H1 (cell line): ENCODE data around the gene EHD4. TPM values are rescaled to one million over a fixed set of nuclear protein-coding genes. Genes with fewer than 3 reads are reported as not detected.
A peak's percentile ranks its signal among the peaks of the same experiment; 100 is the strongest.

Source experiments
- CTCF ChIA-PET: fragments of 300-600 bp; sonication (Branson Sonifier 250); formaldehyde crosslinking; loops from one replicate; lab custom pipeline; 2021; ENCODE audit not compliant: partially characterized antibody; lab: Charles Lee
- POLR2A ChIA-PET: fragments of 300-600 bp; sonication (Branson Sonifier 250); formaldehyde crosslinking; loops from one replicate; lab custom pipeline; 2021; ENCODE audit warnings: inconsistent platforms; ENCODE audit not compliant: partially characterized antibody; lab: Charles Lee
- DNase-seq, 2 experiments: peaks; one replicate each; pipeline versions ENCODE4 v3.0.0 to v3.0.0-alpha.2; 2010 to 2022; ENCODE audit warnings: low spot score in 2 of 2, low read depth in 1 of 2, mixed read lengths in 1 of 2
- FAIRE-seq: peaks from 2 replicates; lab custom pipeline; 2011; peaks lifted over from hg19 to GRCh38; lab: Jason Lieb, UNC
- H2AFZ ChIP-seq: 2 replicates; pipeline ENCODE4 v1.8.1; 2012; ENCODE audit warnings: low read length, inconsistent platforms
- H2AK5ac ChIP-seq: 2 replicates; pipeline ENCODE4 v1.6.1; 2013; ENCODE audit warnings: low read depth, low read length
- H2BK120ac ChIP-seq: replicated peaks from 2 replicates; pipeline ENCODE3; 2013; ENCODE audit warnings: low read depth, low read length, inconsistent platforms
- H2BK12ac ChIP-seq: 2 replicates; pipeline ENCODE4 v1.6.1; 2013; ENCODE audit warnings: low read depth, low read length
- H2BK15ac ChIP-seq: 2 replicates; pipeline ENCODE4 v1.6.1; 2013; ENCODE audit warnings: low read length
- H2BK20ac ChIP-seq: 2 replicates; pipeline ENCODE4 v1.6.1; 2013; ENCODE audit warnings: low read length
- H2BK5ac ChIP-seq: 2 replicates; pipeline ENCODE4 v1.6.1; 2013; ENCODE audit warnings: low read depth, low read length
- H3K14ac ChIP-seq: 2 replicates; pipeline ENCODE4 v1.6.1; 2013; ENCODE audit warnings: inconsistent platforms; ENCODE audit not compliant: insufficient read length
- H3K18ac ChIP-seq: 2 replicates; pipeline ENCODE4 v1.6.1; 2013; ENCODE audit warnings: low read length; ENCODE audit errors: extremely low read depth
- H3K23ac ChIP-seq: 2 replicates; pipeline ENCODE4 v1.6.1; 2013; ENCODE audit warnings: inconsistent platforms; ENCODE audit not compliant: insufficient read length
- H3K23me2 ChIP-seq: 2 replicates; pipeline ENCODE4 v1.6.1; 2013; ENCODE audit warnings: low read depth, low read length
- H3K27ac ChIP-seq: 2 replicates; pipeline ENCODE4 v1.6.1; 2011; ENCODE audit warnings: low read depth, low read length, inconsistent platforms
- H3K27me3 ChIP-seq, 4 experiments: replicated peaks in 1 of 4; 1 replicate in 1 of 4; 2 replicates in 3 of 4; pipeline versions ENCODE4 v1.6.1 to v1.8.1; 2011 to 2013; ENCODE audit warnings: low read length in 3 of 4, mild to moderate bottlenecking in 3 of 4, inconsistent platforms in 2 of 4, mixed read lengths in 2 of 4, moderate library complexity in 1 of 4; ENCODE audit not compliant: control insufficient read depth in 3 of 4, insufficient read depth in 3 of 4; ENCODE audit errors: extremely low read depth in 1 of 4
- H3K36me3 ChIP-seq, 4 experiments: 2 replicates each; pipeline versions ENCODE4 v1.6.1 to v1.8.1; 2011 to 2013; ENCODE audit warnings: mild to moderate bottlenecking in 4 of 4, low read length in 3 of 4, moderate library complexity in 2 of 4, control low read depth in 1 of 4, inconsistent platforms in 1 of 4; ENCODE audit not compliant: insufficient read depth in 4 of 4, control insufficient read depth in 2 of 4
- H3K4ac ChIP-seq: replicated peaks from 2 replicates; pipeline ENCODE3; 2013; ENCODE audit warnings: low read length, low read depth, mixed read lengths, inconsistent platforms; ENCODE audit not compliant: insufficient read length
- H3K4me1 ChIP-seq, 4 experiments: replicated peaks in 1 of 4; 1 replicate in 1 of 4; 2 replicates in 3 of 4; pipeline versions ENCODE4 v1.6.1 to v1.8.1; 2011 to 2013; ENCODE audit warnings: low read length in 3 of 4, inconsistent platforms in 2 of 4, mixed read lengths in 1 of 4; ENCODE audit not compliant: insufficient read depth in 4 of 4, control insufficient read depth in 3 of 4
- H3K4me2 ChIP-seq, 2 experiments: 2 replicates each; pipeline versions ENCODE4 v1.6.1 to v1.8.1; 2011 to 2013; ENCODE audit warnings: low read depth in 2 of 2, low read length in 2 of 2, control low read depth in 1 of 2, inconsistent platforms in 1 of 2, mild to moderate bottlenecking in 1 of 2; ENCODE audit not compliant: insufficient read depth in 1 of 2
- H3K4me3 ChIP-seq, 4 experiments: fragments of 200-600, 300-600 bp in 1 of 4; sonication (generic), shearing (Covaris generic), sonication (Bioruptor Twin) in 1 of 4; 2 replicates each; pipeline versions ENCODE4 v1.5.1 to v1.8.1; 2011 to 2016; ENCODE audit warnings: low read length in 4 of 4, low read depth in 3 of 4, control low read depth in 2 of 4, inconsistent platforms in 2 of 4, mild to moderate bottlenecking in 2 of 4, mixed read lengths in 1 of 4, moderate library complexity in 1 of 4; ENCODE audit not compliant: insufficient read depth in 2 of 4; ENCODE audit errors: extremely low read depth in 1 of 4
- H3K56ac ChIP-seq: replicated peaks from 2 replicates; pipeline ENCODE3; 2013; ENCODE audit warnings: low read depth, mild to moderate bottlenecking, mixed read lengths, low read length, inconsistent platforms; ENCODE audit not compliant: insufficient read length
- H3K79me1 ChIP-seq: 2 replicates; pipeline ENCODE4 v1.6.1; 2013; ENCODE audit warnings: low read depth, low read length, control low read depth
- H3K79me2 ChIP-seq, 2 experiments: 2 replicates each; pipeline versions ENCODE4 v1.6.1 to v1.8.1; 2012 to 2013; ENCODE audit warnings: low read length in 2 of 2, mild to moderate bottlenecking in 2 of 2, inconsistent platforms in 1 of 2; ENCODE audit not compliant: insufficient read depth in 2 of 2, control insufficient read depth in 1 of 2
- H3K9ac ChIP-seq, 4 experiments: replicated peaks in 1 of 4; 1 replicate in 1 of 4; 2 replicates in 3 of 4; pipeline versions ENCODE4 v1.6.1 to v1.8.1; 2011 to 2013; ENCODE audit warnings: low read depth in 3 of 4, low read length in 3 of 4, control low read depth in 2 of 4, mild to moderate bottlenecking in 2 of 4, moderate library complexity in 2 of 4, inconsistent platforms in 1 of 4; ENCODE audit errors: extremely low read depth in 1 of 4
- H3K9me3 ChIP-seq, 2 experiments: 2 replicates each; pipeline versions ENCODE4 v1.6.1 to v1.8.1; 2012 to 2013; ENCODE audit warnings: mild to moderate bottlenecking in 2 of 2, moderate library complexity in 2 of 2, control low read depth in 1 of 2, inconsistent platforms in 1 of 2, low read depth in 1 of 2, low read length in 1 of 2, mixed read lengths in 1 of 2; ENCODE audit not compliant: insufficient read depth in 2 of 2
- H4K20me1 ChIP-seq, 2 experiments: replicated peaks in 1 of 2; 2 replicates each; pipeline versions ENCODE3 to v1.8.1; 2011 to 2013; ENCODE audit warnings: inconsistent platforms in 2 of 2, low read length in 2 of 2, mild to moderate bottlenecking in 1 of 2; ENCODE audit not compliant: insufficient read depth in 2 of 2, control insufficient read depth in 1 of 2
- H4K5ac ChIP-seq: 2 replicates; pipeline ENCODE4 v1.6.1; 2013; ENCODE audit warnings: low read length, low read depth, mixed read lengths, inconsistent platforms; ENCODE audit not compliant: insufficient read length
- H4K8ac ChIP-seq: 2 replicates; pipeline ENCODE4 v1.8.0; 2013; ENCODE audit warnings: mild to moderate bottlenecking, moderate library complexity, low read length, inconsistent platforms; ENCODE audit not compliant: insufficient read depth; ENCODE audit errors: extremely low read depth
- H4K91ac ChIP-seq: replicated peaks from 2 replicates; pipeline ENCODE3; 2013; ENCODE audit warnings: low read length, mixed read lengths, inconsistent platforms; ENCODE audit not compliant: insufficient read length
- WGBS, 2 experiments: shearing (Covaris generic) in 1 of 2; methylation state at CpG; one replicate each; pipeline versions ENCODE4 v1.1.6 to v1.1.7; 2013 to 2015; ENCODE audit warnings: low lambda C conversion rate in 2 of 2, mixed read lengths in 2 of 2, inconsistent platforms in 1 of 2, low coverage in 1 of 2, missing lambda C conversion rate in 1 of 2; ENCODE audit not compliant: insufficient replicate concordance in 2 of 2, insufficient coverage in 1 of 2, insufficient read length in 1 of 2; ENCODE audit errors: extremely low coverage in 1 of 2, missing lambda C conversion rate in 1 of 2; 5-methylcytosine and 5-hydroxymethylcytosine counted together
- polyA plus RNA-seq, 7 experiments: library from polyadenylated mRNA; depleted of rRNA in 3 of 7; stranded (reverse) in 5 of 7; unstranded in 2 of 7; fragments of >200 nt in 5 of 7; fragments of 200-250 nt in 2 of 7; gene quantifications; 1 replicate in 5 of 7; 2 replicates in 1 of 7; 4 replicates in 1 of 7; pipeline versions ENCODE4 v1.2.1 to v1.2.3, GENCODE V29; 2011 to 2013; ENCODE audit warnings: missing spikeins in 2 of 7, mixed read lengths in 2 of 7
- total RNA-seq: library from RNA; stranded (reverse); fragmentation: NEBNext Ultra II Directional; extraction: Animal tissue kit (Norgen Biotek cat#: 25700); gene quantifications from 2 replicates; pipeline ENCODE4 v1.2.1, GENCODE V29; 2021
- TF ChIP-seq, protein P1 (sequence below): IDR thresholded peaks from 2 replicates; pipeline ENCODE4 v1.6.1; 2012; ENCODE audit warnings: inconsistent platforms
- TF ChIP-seq, protein P2 (sequence below), 3 experiments: IDR thresholded peaks; 1 replicate in 2 of 3; 2 replicates in 1 of 3; pipeline versions ENCODE4 v1.5.1 to v1.6.1; 2011; ENCODE audit warnings: low read length in 3 of 3, mild to moderate bottlenecking in 3 of 3, inconsistent platforms in 2 of 3, low read depth in 1 of 3, moderate library complexity in 1 of 3; ENCODE audit not compliant: insufficient read depth in 1 of 3; ENCODE audit errors: control extremely low read depth in 1 of 3
- TF ChIP-seq, protein P3 (sequence below): IDR thresholded peaks from 2 replicates; pipeline ENCODE4 v1.6.1; 2012; ENCODE audit warnings: inconsistent platforms

Gene EHD4
- total and polyA plus RNA-seq, 2 of the 8 experiments (the other 6 are each of a cell fraction or from before 2014, with no cell fraction given), result 17.5 to 24.5 TPM

DNA sequence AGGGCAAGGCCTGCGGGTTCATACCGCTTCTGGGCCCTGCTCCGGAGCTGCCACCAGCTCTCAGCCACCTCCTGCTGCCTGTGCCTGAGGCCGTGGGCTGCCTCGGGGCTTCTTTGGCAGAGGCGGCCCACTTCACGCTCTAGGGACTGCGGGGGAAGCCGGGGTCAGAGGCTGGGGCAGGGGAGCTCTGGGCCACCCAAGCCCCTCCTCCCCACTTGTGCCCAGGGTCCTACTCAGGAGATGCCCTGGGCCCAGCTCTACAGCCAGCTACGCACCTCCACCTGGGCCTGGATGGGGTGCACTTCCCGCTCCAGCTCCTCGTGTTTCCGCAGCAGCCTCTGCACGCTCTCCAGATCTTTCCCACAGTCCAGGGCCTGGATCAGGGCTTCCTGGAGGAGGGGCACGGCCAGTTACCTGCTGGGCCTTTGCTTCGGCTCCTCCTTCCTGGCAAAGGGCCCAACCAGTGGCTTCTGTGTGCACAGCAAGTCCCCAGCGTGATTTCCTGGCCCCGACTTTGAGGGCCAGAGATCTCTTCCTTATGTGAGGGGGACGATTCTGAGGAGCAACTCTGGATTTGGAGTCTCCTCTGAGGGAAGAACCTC, 109.7 kb downstream of the EHD4 start:
- Histone ChIP-seq H2BK120ac (no peak overlapping the region), H2AK5ac (no peak overlapping the region), H3K14ac (no peak overlapping the region), H3K4me2 (no peak overlapping the region), H4K8ac (no peak overlapping the region), H2BK20ac (0 out of 2 replicates have a peak overlapping the region, but pooled peaks have one; percentile 3), H4K20me1 (no peaks in the 10 kb centered on the region), H2BK5ac (no peak overlapping the region), H3K4me3 (no peak overlapping the region), H2BK12ac (no peak overlapping the region), H3K4ac (no peak overlapping the region), H4K5ac (no peak overlapping the region), H3K23me2 (no peaks in the 10 kb centered on the region), H3K27ac (no peak overlapping the region), H3K56ac (no peak overlapping the region), H3K4me1 (peaks cover 0 to 8% (median 2%) of the 10 kb centered on the region in 4 experiments; a peak in 3 of 7 replicates), H3K23ac (no peak overlapping the region), H2AFZ (0 out of 2 replicates have a peak overlapping the region, but pooled peaks have one; percentile 63), H3K79me1 (no peaks in the 10 kb centered on the region), H3K79me2 (no peaks in the 10 kb centered on the region), H3K9me3 (no peaks in the 10 kb centered on the region), H3K18ac (peak overlapping the region; percentile 53; the same call in 1 of the 2 replicates), H4K91ac (no peak overlapping the region), H3K9ac (no peak overlapping the region), H3K36me3 (no peaks in the 10 kb centered on the region), H3K27me3 (no peaks in the 10 kb centered on the region; a peak in 2 of 7 replicates), H2BK15ac (peak overlapping the region; percentile 0; the same call in 1 of the 2 replicates)
- WGBS, 2 experiments, result 83% methylated on average over 17 of the region's 19 CpGs; no CpG with 5 or more reads in 1 of the 2 experiments
- ChIA-PET CTCF (interaction anchor here (0.7 to 5.5 kb wide), 16 partner anchors 10 to 203 kb away, joined by 3 to 49 read pairs (median 4); partner anchors contain the start of gene MAPKBP1), POLR2A (interaction anchor here (1.3 to 3.6 kb wide), 5 partner anchors 11 to 35 kb away, joined by 4 to 22 read pairs (median 5); no protein-coding TSS in a partner anchor)
- DNase-seq (no peak), FAIRE-seq (no peak)
- TF ChIP-seq, protein P1, sequence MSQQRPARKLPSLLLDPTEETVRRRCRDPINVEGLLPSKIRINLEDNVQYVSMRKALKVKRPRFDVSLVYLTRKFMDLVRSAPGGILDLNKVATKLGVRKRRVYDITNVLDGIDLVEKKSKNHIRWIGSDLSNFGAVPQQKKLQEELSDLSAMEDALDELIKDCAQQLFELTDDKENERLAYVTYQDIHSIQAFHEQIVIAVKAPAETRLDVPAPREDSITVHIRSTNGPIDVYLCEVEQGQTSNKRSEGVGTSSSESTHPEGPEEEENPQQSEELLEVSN, result peak; percentile 62
- TF ChIP-seq, protein P2, sequence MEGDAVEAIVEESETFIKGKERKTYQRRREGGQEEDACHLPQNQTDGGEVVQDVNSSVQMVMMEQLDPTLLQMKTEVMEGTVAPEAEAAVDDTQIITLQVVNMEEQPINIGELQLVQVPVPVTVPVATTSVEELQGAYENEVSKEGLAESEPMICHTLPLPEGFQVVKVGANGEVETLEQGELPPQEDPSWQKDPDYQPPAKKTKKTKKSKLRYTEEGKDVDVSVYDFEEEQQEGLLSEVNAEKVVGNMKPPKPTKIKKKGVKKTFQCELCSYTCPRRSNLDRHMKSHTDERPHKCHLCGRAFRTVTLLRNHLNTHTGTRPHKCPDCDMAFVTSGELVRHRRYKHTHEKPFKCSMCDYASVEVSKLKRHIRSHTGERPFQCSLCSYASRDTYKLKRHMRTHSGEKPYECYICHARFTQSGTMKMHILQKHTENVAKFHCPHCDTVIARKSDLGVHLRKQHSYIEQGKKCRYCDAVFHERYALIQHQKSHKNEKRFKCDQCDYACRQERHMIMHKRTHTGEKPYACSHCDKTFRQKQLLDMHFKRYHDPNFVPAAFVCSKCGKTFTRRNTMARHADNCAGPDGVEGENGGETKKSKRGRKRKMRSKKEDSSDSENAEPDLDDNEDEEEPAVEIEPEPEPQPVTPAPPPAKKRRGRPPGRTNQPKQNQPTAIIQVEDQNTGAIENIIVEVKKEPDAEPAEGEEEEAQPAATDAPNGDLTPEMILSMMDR (IDR thresholded peaks at IDR 0.05; ENCODE audit: control extremely low read depth in 1 of 3, insufficient read depth in 1 of 3, low read depth in 1 of 3, low read length in 3 of 3), result no peak
- TF ChIP-seq, protein P3, sequence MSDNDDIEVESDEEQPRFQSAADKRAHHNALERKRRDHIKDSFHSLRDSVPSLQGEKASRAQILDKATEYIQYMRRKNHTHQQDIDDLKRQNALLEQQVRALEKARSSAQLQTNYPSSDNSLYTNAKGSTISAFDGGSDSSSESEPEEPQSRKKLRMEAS, result peak; percentile 52; the same call in 1 of the 2 replicates
